GM21447 (cell line): ENCODE measurements around the gene TTC19.
"Not testable (repeated sequence)": the region's sequence is repeated elsewhere in the genome, so short reads cannot be mapped to it uniquely, and the experiment has no call there.

ENCODE experiments used
- ATAC-seq: cut with Tn5 transposase; IDR thresholded peaks from one replicate; pipeline ENCODE4 v1.9.1; 2021; ENCODE audit not compliant: unreplicated experiment

The TTC19 gene

GRCh38 chr17:16027708-16028584 is 28.3 kb downstream of the TTC19 start:
- ATAC-seq, result peak; percentile 85

DNA sequence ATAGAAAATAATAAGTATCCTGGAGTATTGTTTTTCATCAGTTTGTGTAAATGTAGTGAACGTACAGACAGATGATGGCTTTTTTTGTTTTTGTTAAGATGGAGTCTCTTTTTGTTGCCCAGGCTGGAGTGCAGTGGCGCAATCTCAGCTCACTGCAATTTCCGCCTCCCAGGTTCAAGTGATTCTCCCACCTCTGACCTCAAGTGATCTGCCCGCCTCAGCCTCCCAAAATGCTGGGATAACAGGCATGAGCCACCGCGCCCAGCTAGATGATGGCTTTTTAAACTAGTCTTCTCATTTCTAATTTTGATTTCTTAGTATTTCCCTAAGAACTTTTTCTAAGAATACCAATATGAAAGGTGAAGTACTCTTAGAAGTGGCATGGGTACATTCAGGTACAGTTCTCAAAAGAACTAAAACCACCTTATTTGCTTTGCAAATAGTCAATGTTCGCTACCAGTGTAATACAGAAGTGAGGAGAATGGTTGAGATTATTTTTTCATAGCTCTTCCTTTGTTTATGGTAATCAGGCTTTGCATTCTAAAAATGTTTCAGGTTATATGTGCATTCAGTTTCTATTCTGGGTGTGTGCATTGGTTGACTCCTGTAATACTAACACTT is 34.2 kb downstream of the TTC19 start:
- ATAC-seq, result no peak

DNA sequence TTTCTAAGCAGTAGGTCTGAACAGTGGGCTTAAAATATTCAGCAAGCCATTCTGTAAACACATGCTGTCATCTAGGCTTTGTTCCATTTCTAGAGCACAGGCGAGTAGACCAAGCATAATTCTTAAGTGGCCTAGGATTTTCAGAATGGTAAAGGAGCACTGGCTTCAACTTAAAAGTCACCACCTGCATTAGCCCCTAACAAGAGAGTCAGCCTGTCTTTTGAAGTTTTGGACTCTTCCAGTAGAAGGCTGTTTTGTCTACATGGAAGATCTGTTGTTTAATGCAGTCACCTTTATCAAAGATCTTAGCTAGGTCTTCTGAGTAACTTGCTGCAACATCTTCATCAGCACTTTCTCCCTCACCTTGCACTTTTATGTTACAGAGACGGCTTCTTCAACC is 36.6 kb downstream of the TTC19 start:
- ATAC-seq, result no peak

- no peak for ATAC-seq
These were observed 38.0 kb downstream of the TTC19 start for GRCh38 chr17:16037636-16038035.

- ATAC-seq, result no peak
These were observed 41.2 kb downstream of the TTC19 start for GRCh38 chr17:16040710-16041251.

- no peak for ATAC-seq
These were observed 44.9 kb downstream of the TTC19 start for GRCh38 chr17:16044487-16044886.

GRCh38 chr17:16046966-16047365 is 47.3 kb downstream of the TTC19 start:
- ATAC-seq, result no peak

DNA sequence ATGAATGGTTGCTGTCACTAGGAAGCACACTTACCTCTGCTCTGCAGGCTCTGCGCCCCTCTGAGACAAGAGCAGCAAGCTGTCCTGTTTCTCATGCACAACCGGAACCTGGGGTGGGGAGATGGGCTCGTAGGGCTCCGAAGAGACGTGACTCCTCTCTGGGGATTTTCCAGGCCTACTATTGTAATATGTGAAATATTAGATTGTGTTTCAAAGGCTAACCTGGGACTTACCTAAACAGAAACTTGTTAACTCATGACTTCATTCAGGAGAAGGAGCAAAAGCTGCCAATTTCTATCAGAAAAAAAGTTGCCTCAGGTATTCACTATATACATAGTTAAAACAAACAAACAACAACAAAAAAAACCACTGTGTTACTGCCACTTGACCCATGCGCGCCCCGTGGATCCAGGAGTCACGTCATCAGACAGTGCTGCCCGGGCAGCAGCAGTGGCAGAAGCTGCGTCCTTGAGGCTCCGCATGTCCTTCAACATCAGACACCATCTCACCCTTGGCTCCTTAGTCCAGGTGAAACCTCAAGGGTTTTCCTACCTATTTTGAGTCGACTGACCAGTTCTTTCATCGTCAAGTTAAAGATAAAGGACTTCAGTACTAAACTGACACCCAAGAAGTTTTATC is 49.3 kb downstream of the TTC19 start:
- ATAC-seq, result no peak

- ATAC-seq, result no peak
These were observed 51.2 kb downstream of the TTC19 start for GRCh38 chr17:16050844-16051243.

DNA sequence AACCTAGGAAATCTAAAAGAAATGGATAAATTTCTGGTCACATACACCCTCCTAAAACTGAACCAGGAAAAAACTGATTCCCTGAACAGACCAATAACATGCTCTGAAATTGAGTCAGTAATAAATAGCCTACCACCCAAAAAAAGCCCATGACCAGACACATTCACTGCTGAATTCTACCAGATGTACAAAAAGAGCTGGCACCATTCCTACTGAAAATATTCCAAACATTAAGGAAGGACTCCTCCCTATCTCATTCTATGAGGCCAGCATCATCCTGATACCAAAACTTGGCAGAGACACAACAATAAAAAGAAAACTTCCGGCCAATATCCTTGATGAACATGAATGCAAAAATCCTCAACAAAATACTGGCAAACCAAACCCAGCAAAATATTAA is 52.9 kb downstream of the TTC19 start:
- no peak for ATAC-seq

- ATAC-seq, result not testable (repeated sequence)
These were observed 55.5 kb downstream of the TTC19 start for GRCh38 chr17:16055139-16055538.

DNA sequence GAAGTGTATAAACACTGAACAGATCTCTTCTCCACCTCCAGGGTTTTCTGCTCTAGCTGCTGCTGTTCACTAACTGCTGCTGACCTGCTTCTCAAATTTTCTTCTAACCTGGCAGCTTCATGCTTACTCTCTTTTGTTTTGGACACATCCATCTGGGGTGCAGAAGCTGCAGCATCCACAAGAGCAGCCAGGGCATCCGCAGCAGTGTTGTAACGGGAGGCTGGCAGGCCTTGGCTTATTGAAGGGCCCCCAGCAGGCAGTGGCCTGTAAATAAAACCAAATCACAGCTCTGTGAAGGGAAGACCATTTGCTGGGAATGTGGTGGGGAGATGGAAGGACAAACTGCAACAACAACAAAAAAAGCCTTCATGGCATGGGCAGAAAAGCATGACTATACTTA is 62.0 kb downstream of the TTC19 start:
- ATAC-seq, result no peak

DNA sequence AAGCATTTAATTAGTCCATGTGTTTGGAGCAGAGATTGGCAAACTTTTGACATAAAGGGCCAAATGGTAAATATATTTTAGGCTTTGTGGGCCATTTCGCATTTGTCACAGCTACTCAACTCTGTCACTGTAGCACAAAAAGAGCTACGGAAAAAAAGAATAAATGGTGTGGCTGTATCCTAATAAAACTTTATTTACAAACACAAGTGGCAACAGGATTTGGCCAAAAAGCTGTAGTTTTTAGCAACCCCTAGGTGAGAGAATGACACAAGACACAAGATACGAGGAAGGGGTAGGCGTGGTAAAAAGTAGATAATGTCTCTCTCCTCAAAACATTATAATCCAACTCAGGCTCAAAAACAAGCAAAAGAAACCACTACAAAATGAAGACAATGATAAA is 66.5 kb downstream of the TTC19 start:
- ATAC-seq, result no peak

- ATAC-seq, result no peak
These were observed 68.7 kb downstream of the TTC19 start for GRCh38 chr17:16068323-16068722.

DNA sequence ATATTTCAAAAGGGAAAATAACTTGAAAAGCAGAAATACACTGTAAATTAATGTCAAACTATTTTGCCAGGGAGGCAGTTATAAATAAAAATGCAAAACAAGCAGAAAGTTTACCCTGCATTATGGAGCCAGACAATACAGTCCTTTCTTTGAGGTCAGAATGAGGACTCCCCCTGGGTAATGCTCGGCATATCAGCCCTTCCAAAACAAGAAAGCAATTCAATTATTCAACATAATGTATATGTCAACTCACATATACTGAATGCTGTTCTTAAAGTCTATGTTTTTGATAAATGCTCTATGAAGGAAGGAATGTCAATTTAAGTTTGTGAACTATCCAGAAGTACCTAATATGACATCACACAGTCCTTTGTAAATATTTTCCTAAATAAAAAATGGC is 72.4 kb downstream of the TTC19 start:
- ATAC-seq, result no peak

GRCh38 chr17:16073845-16074244 is 74.2 kb downstream of the TTC19 start:
- no peak for ATAC-seq

DNA sequence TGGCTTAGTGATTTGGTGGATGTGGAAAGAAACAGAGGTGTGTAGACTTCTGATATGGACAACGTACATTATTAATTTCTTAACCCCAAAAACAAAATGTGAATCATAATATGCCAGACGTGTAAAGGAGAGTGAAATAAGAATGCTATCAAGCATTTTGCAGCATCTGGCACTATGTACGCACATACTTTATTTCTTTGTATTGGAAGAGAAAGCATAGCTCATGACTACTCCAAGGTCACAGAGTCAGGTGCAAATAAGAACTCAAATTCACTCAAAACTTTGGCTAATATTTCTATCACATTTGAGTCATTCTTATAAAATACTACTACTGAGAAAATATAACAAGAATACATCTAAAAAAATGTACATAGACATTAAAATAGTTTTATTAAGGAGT is 74.8 kb downstream of the TTC19 start:
- no peak for ATAC-seq

DNA sequence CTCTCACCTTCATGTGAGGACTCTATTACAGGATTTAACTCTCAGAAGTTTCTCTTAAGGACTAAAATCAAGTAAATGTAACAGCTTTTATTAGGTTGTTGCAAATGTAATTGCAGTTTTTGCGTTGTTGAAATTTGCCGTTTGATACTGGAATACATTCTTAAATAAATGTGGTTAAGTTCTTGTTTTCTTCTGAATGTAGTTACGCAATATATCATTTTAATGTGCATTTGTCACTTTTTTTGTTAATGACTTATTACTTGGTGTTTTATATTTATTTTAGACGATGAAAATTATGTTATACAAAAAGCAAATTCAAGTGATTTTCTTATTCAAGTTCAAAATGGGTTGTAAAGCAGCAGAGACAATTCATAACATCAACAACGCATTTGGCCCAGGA is 76.3 kb downstream of the TTC19 start:
- no peak for ATAC-seq
